GM23338 (cell line): Measurements from ENCODE around the gene HCRTR1.

ENCODE experiments used
- CREB1 ChIP-seq: fragments of 250-450 bp; sonication (Bioruptor Pico); IDR thresholded peaks from 2 replicates; pipeline ENCODE4 v1.5.0; 2020; ENCODE audit warnings: low read depth, mild to moderate bottlenecking, moderate library complexity
- CTCF ChIP-seq, 2 experiments: fragments of 200-600 bp in 1 of 2; sonication (generic) in 1 of 2; conservative IDR thresholded peaks; 2 replicates each; pipeline versions ENCODE4 v1.5.1 to v1.6.1; 2016 to 2017; ENCODE audit warnings: antibody characterized with exemption in 2 of 2, low read depth in 2 of 2, mild to moderate bottlenecking in 2 of 2, moderate library complexity in 1 of 2
- ETS1 ChIP-seq: IDR thresholded peaks from 2 replicates; pipeline ENCODE4 v1.6.1; 2016; ENCODE audit warnings: antibody characterized with exemption
- EZH2 ChIP-seq: fragments of 200-600 bp; sonication (generic); IDR thresholded peaks from one replicate; pipeline ENCODE4 v1.8.0; 2017; ENCODE audit warnings: antibody characterized with exemption, mild to moderate bottlenecking, low read depth; ENCODE audit not compliant: unreplicated experiment
- EZH2phosphoT487 ChIP-seq: fragments of 200-600 bp; sonication (generic); IDR thresholded peaks from one replicate; pipeline ENCODE4 v1.8.1; 2018; ENCODE audit warnings: antibody characterized with exemption; ENCODE audit not compliant: unreplicated experiment
- JUNB ChIP-seq: IDR thresholded peaks from one replicate; pipeline ENCODE4 v1.6.1; 2016; ENCODE audit warnings: antibody characterized with exemption; ENCODE audit not compliant: unreplicated experiment
- NANOG ChIP-seq: IDR thresholded peaks from 2 replicates; pipeline ENCODE4 v1.6.1; 2016; ENCODE audit warnings: antibody characterized with exemption, borderline replicate concordance
- POLR2AphosphoS5 ChIP-seq: IDR thresholded peaks from 2 replicates; pipeline ENCODE4 v1.6.1; 2016; ENCODE audit warnings: antibody characterized with exemption, low read depth

- no peak for TF ChIP-seq CTCF (conservative IDR thresholded peaks at IDR 0.05; ENCODE audit: low read depth in 2 of 2)
- no peak for TF ChIP-seq EZH2
- no peak for TF ChIP-seq POLR2AphosphoS5
- TF ChIP-seq ETS1, result no peak
- no peak for TF ChIP-seq CREB1 (CRISPR knock-in tag)
- TF ChIP-seq NANOG, result no peak
- no peak for TF ChIP-seq EZH2phosphoT487
- no peak for TF ChIP-seq JUNB
These were observed 44.2 kb upstream of the HCRTR1 start for GRCh38 chr1:31573261-31573660.
